ENCODE measurements around the gene CDH15.

CDH15 gene

GRCh38 chr16:89230255-89230654 lies 58.7 kb downstream of the CDH15 start:
- H3K4me2 ChIP-seq (ENCODE audit: low read length) = no peak overlapping the region
- H3F3A ChIP-seq (ENCODE audit: control insufficient read depth, insufficient read depth) = no peaks in the 10 kb centered on the region
- peaks cover 32% of the 10 kb centered on the region for H3K36me3 ChIP-seq (ENCODE audit: control insufficient read depth, low read length)
- H3K27ac ChIP-seq (ENCODE audit: low read depth, low read length) = no peak overlapping the region
- no peaks in the 10 kb centered on the region for H4K20me1 ChIP-seq (ENCODE audit: control insufficient read depth, insufficient read depth, low read depth, low read length)
- no peaks in the 10 kb centered on the region for H3K9me2 ChIP-seq (replicated peaks; ENCODE audit: control insufficient read depth, low read length)
- H3K79me2 ChIP-seq (ENCODE audit: control insufficient read depth, low read length) = no peaks in the 10 kb centered on the region
- no peaks in the 10 kb centered on the region for H3K4me1 ChIP-seq (ENCODE audit: control insufficient read depth, low read length)
- H3K27me3 ChIP-seq (ENCODE audit: control insufficient read depth, low read length) = no peaks in the 10 kb centered on the region
- H3K4me3 ChIP-seq (ENCODE audit: low read length) = no peak overlapping the region
- TF ChIP-seq EZH2phosphoT487 (IDR thresholded peaks at IDR 0.05; ENCODE audit: borderline replicate concordance, low read length) (no peak), CTCF (IDR thresholded peaks at IDR 0.05; ENCODE audit: low read depth, low read length, poor library complexity, severe bottlenecking) (no peak)
- H3K9me3 ChIP-seq (ENCODE audit: control insufficient read depth, insufficient read depth, low read length) = no peaks in the 10 kb centered on the region; the same call in 1 of the 2 replicates

DNA sequence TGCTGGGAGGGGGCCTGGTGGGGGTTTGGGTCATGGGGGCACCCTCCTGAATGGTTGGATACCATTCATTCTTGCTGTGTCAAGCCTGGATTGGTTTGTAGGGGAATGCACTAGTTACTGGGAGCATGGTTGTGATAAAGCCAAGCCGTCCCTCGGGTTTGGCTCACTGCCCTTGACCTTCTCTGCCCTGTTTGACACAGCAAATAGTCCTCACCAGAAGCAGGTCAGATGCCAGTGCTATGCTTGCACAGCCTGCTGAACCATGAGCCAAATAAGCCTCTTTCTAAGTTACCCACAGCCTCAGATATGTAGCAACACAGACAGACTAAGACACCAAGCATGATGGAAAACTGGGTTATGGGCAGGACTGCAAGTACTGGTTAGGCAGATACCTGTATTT lies 60.6 kb downstream of the CDH15 start:
- Histone ChIP-seq H3K4me3 (ENCODE audit: low read length) (no peak overlapping the region), H3F3A (ENCODE audit: control insufficient read depth, insufficient read depth) (no peaks in the 10 kb centered on the region), H3K4me1 (ENCODE audit: control insufficient read depth, low read length) (no peaks in the 10 kb centered on the region), H3K27me3 (ENCODE audit: control insufficient read depth, low read length) (no peaks in the 10 kb centered on the region), H3K27ac (ENCODE audit: low read depth, low read length) (no peak overlapping the region), H4K20me1 (ENCODE audit: control insufficient read depth, insufficient read depth, low read depth, low read length) (no peaks in the 10 kb centered on the region), H3K79me2 (ENCODE audit: control insufficient read depth, low read length) (no peaks in the 10 kb centered on the region), H3K9me2 (replicated peaks; ENCODE audit: control insufficient read depth, low read length) (no peaks in the 10 kb centered on the region), H3K4me2 (ENCODE audit: low read length) (no peak overlapping the region), H3K36me3 (ENCODE audit: control insufficient read depth, low read length) (peaks cover 24% of the 10 kb centered on the region), H3K9me3 (ENCODE audit: control insufficient read depth, insufficient read depth, low read length) (no peaks in the 10 kb centered on the region; the same call in 1 of the 2 replicates)
- no peak for TF ChIP-seq EZH2phosphoT487 (IDR thresholded peaks at IDR 0.05; ENCODE audit: borderline replicate concordance, low read length)
- no peak for TF ChIP-seq CTCF (IDR thresholded peaks at IDR 0.05; ENCODE audit: low read depth, low read length, poor library complexity, severe bottlenecking)

DNA sequence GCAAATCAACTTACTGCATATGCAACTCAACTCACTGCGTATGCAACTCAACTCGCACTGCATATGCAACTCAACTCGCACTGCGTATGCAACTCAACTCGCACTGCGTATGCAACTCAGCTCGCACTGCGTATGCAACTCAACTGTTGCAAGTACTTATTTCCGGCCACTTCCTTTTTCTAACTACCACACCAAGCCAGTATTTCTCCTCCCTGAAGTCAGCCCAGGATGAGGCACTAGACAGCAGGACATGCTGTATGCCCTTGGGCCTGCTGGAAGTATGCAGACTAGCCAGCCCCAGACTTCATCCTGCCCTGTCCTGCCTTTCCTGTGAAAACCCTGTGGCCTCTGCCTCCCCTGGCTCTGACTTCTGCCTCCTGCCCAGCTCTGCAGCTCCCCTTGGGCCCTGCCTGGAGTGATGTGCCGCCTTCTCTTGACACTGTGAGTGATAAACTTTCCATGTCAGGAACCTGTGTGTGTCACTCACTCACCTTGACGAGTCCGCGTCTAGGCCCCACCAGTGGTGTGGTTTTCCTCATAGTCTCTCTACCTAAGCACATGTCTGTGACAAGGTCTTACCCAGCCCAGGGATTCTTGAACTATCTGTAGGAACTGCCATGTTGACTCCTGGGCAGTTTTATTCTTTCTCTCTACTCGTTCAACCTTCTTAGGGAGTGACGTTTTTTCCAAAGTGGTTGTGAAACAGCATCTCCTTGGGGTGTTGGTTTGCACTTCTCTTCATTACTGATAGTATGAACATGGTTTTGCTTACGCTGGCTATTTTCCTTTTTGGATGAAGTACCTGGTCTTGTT lies 62.3 kb downstream of the CDH15 start:
- no peak overlapping the region for H3K27ac ChIP-seq (ENCODE audit: low read depth, low read length)
- peaks cover 3% of the 10 kb centered on the region for H3F3A ChIP-seq (ENCODE audit: control insufficient read depth, insufficient read depth)
- no peak overlapping the region for H3K4me2 ChIP-seq (ENCODE audit: low read length)
- no peak overlapping the region for H3K4me3 ChIP-seq (ENCODE audit: low read length)
- H3K9me3 ChIP-seq (ENCODE audit: control insufficient read depth, insufficient read depth, low read length) = no peaks in the 10 kb centered on the region; the same call in 1 of the 2 replicates
- H3K9me2 ChIP-seq (replicated peaks; ENCODE audit: control insufficient read depth, low read length) = no peaks in the 10 kb centered on the region
- TF ChIP-seq EZH2phosphoT487 (IDR thresholded peaks at IDR 0.05; ENCODE audit: borderline replicate concordance, low read length) (no peak), CTCF (IDR thresholded peaks at IDR 0.05; ENCODE audit: low read depth, low read length, poor library complexity, severe bottlenecking) (no peak)
- no peaks in the 10 kb centered on the region for H3K27me3 ChIP-seq (ENCODE audit: control insufficient read depth, low read length)
- H3K79me2 ChIP-seq (ENCODE audit: control insufficient read depth, low read length) = no peaks in the 10 kb centered on the region
- no peaks in the 10 kb centered on the region for H4K20me1 ChIP-seq (ENCODE audit: control insufficient read depth, insufficient read depth, low read depth, low read length)
- H3K4me1 ChIP-seq (ENCODE audit: control insufficient read depth, low read length) = no peaks in the 10 kb centered on the region
- peaks cover 7% of the 10 kb centered on the region for H3K36me3 ChIP-seq (ENCODE audit: control insufficient read depth, low read length)
